Activated CD8-positive, alpha-beta T cell treated with anti-CD3 and anti-CD28 coated beads, Interleukin-2, amount 10 ng/mL, durations not matched to agents 7 days and 5 days (primary cell): ENCODE measurements around the gene AFF3. TPM values are rescaled to one million over a fixed set of nuclear protein-coding genes. Genes with fewer than 3 reads are reported as not detected.
"Not testable (repeated sequence)": the region's sequence is repeated elsewhere in the genome, so short reads cannot be mapped to it uniquely, and the experiment has no call there.

Experiments
- ATAC-seq: fragments of 150-1000 bp; cut with Tn5 transposase; one replicate; pipeline ENCODE4 v1.10.0; 2021; ENCODE audit warnings: moderate library complexity
- CTCF ChIA-PET: fragments of 350-600 bp; sonication (Branson Sonifier 250); formaldehyde crosslinking; loops from one replicate; lab custom pipeline; 2021; ENCODE audit warnings: antibody characterized with exemption; lab: Charles Lee
- POLR2A ChIA-PET: fragments of 350-600 bp; sonication (Branson Sonifier 250); formaldehyde crosslinking; loops from one replicate; lab custom pipeline; 2021; ENCODE audit warnings: antibody characterized with exemption; lab: Charles Lee
- DNase-seq: peaks from one replicate; pipeline ENCODE4 v3.0.0-alpha.2; 2020
- H3K27ac Mint-ChIP-seq: one replicate; pipeline ENCODE4 v1.8.0; 2021; ENCODE audit warnings: mild to moderate bottlenecking, mixed read lengths
- H3K27me3 Mint-ChIP-seq: one replicate; pipeline ENCODE4 v1.8.0; 2021; ENCODE audit warnings: low read depth, mixed read lengths
- H3K36me3 Mint-ChIP-seq: one replicate; pipeline ENCODE4 v1.8.0; 2021; ENCODE audit warnings: low read depth, mixed read lengths
- H3K4me1 Mint-ChIP-seq: one replicate; pipeline ENCODE4 v1.8.0; 2021; ENCODE audit warnings: low read depth, mixed read lengths
- H3K4me3 Mint-ChIP-seq: one replicate; pipeline ENCODE4 v1.8.0; 2021; ENCODE audit warnings: mild to moderate bottlenecking, mixed read lengths
- H3K9me3 Mint-ChIP-seq: one replicate; pipeline ENCODE4 v1.8.0; 2022; ENCODE audit warnings: mixed read lengths; ENCODE audit not compliant: insufficient read depth
- total RNA-seq, 2 experiments: library from RNA; stranded (reverse); gene quantifications; one replicate each; pipeline ENCODE4 v1.2.3, GENCODE V29; 2021

The AFF3 gene
- total RNA-seq, 2 experiments from 2014 or later: 7.1 to 7.9 TPM

GRCh38 chr2:100105678-100106054, 36.7 kb downstream of the AFF3 start:
- no peak overlapping the region for H3K27ac Mint-ChIP-seq
- no peak for DNase-seq
- H3K4me3 Mint-ChIP-seq: peak overlapping the region; percentile 69
- peaks cover 7% of the 10 kb centered on the region for H3K4me1 Mint-ChIP-seq
- H3K27me3 Mint-ChIP-seq: peaks cover 33% of the 10 kb centered on the region
- CTCF ChIA-PET: interaction anchor here (1.3 kb wide), 1 partner anchor 286 kb away, joined by 5 read pairs; no protein-coding TSS in a partner anchor
- no peaks in the 10 kb centered on the region for H3K36me3 Mint-ChIP-seq
- no peak for ATAC-seq
- H3K9me3 Mint-ChIP-seq: no peaks in the 10 kb centered on the region
- POLR2A ChIA-PET: interaction anchor here (0.7 kb wide), 1 partner anchor 72 kb away, joined by 3 read pairs; no protein-coding TSS in a partner anchor

GRCh38 chr2:100104718-100105677, 37.4 kb downstream of the AFF3 start:
- ATAC-seq: peak; percentile 79
- Mint-ChIP-seq H3K36me3 (no peaks in the 10 kb centered on the region), H3K4me1 (peaks cover 7% of the 10 kb centered on the region), H3K27me3 (peaks cover 35% of the 10 kb centered on the region), H3K4me3 (peak overlapping the region; percentile 69), H3K27ac (no peak overlapping the region), H3K9me3 (no peaks in the 10 kb centered on the region)
- DNase-seq: no peak
- POLR2A ChIA-PET: interaction anchor here (0.7 kb wide), 1 partner anchor 72 kb away, joined by 3 read pairs; no protein-coding TSS in a partner anchor
- CTCF ChIA-PET: interaction anchor here (1.3 kb wide), 1 partner anchor 286 kb away, joined by 5 read pairs; no protein-coding TSS in a partner anchor

GRCh38 chr2:100104265-100104664, 38.1 kb downstream of the AFF3 start:
- H3K36me3 Mint-ChIP-seq, CTCF ChIA-PET: not testable (repeated sequence)
- ATAC-seq: peak; percentile 47

GRCh38 chr2:100103527-100104252, 38.7 kb downstream of the AFF3 start:
- DNase-seq, CTCF ChIA-PET, H3K4me3 Mint-ChIP-seq, ATAC-seq, POLR2A ChIA-PET, H3K4me1 Mint-ChIP-seq, H3K27ac Mint-ChIP-seq, H3K9me3 Mint-ChIP-seq, H3K36me3 Mint-ChIP-seq: not testable (repeated sequence)
- H3K27me3 Mint-ChIP-seq: peaks cover 33% of the 10 kb centered on the region

More at GRCh38 chr2:100104265-100104664, 38.1 kb downstream of the AFF3 start:
- H3K4me3 Mint-ChIP-seq, H3K27ac Mint-ChIP-seq, H3K9me3 Mint-ChIP-seq, H3K4me1 Mint-ChIP-seq, POLR2A ChIA-PET, DNase-seq: not testable (repeated sequence)
- H3K27me3 Mint-ChIP-seq: peaks cover 33% of the 10 kb centered on the region

- DNase-seq, CTCF ChIA-PET, H3K4me1 Mint-ChIP-seq, POLR2A ChIA-PET, H3K27ac Mint-ChIP-seq, H3K36me3 Mint-ChIP-seq, ATAC-seq, H3K4me3 Mint-ChIP-seq, H3K9me3 Mint-ChIP-seq: not testable (repeated sequence)
- peaks cover 24% of the 10 kb centered on the region for H3K27me3 Mint-ChIP-seq
Measured at GRCh38 chr2:100102466-100103180, 39.8 kb downstream of the AFF3 start.

GRCh38 chr2:100098855-100099254, 43.5 kb downstream of the AFF3 start:
- H3K36me3 Mint-ChIP-seq, ATAC-seq, H3K4me1 Mint-ChIP-seq, POLR2A ChIA-PET, H3K27me3 Mint-ChIP-seq, H3K9me3 Mint-ChIP-seq, CTCF ChIA-PET, H3K4me3 Mint-ChIP-seq, DNase-seq, H3K27ac Mint-ChIP-seq: not testable (repeated sequence)

- POLR2A ChIA-PET, H3K36me3 Mint-ChIP-seq, DNase-seq, H3K27me3 Mint-ChIP-seq, CTCF ChIA-PET, H3K9me3 Mint-ChIP-seq, H3K27ac Mint-ChIP-seq, H3K4me3 Mint-ChIP-seq, ATAC-seq, H3K4me1 Mint-ChIP-seq: not testable (repeated sequence)
Measured at GRCh38 chr2:100097611-100098294, 44.6 kb downstream of the AFF3 start.

GRCh38 chr2:100095845-100096244, 46.5 kb downstream of the AFF3 start:
- H3K27ac Mint-ChIP-seq, H3K9me3 Mint-ChIP-seq, DNase-seq, CTCF ChIA-PET, H3K36me3 Mint-ChIP-seq, H3K27me3 Mint-ChIP-seq, POLR2A ChIA-PET, H3K4me3 Mint-ChIP-seq, ATAC-seq, H3K4me1 Mint-ChIP-seq: not testable (repeated sequence)

- DNase-seq, H3K36me3 Mint-ChIP-seq, H3K4me1 Mint-ChIP-seq, CTCF ChIA-PET, H3K4me3 Mint-ChIP-seq, ATAC-seq, H3K27me3 Mint-ChIP-seq, H3K9me3 Mint-ChIP-seq, POLR2A ChIA-PET, H3K27ac Mint-ChIP-seq: not testable (repeated sequence)
Measured at GRCh38 chr2:100091807-100092206, 50.6 kb downstream of the AFF3 start.

GRCh38 chr2:100085744-100086143, 56.6 kb downstream of the AFF3 start:
- CTCF ChIA-PET, H3K27me3 Mint-ChIP-seq, H3K9me3 Mint-ChIP-seq, H3K27ac Mint-ChIP-seq, H3K4me3 Mint-ChIP-seq, H3K36me3 Mint-ChIP-seq, POLR2A ChIA-PET, ATAC-seq, H3K4me1 Mint-ChIP-seq, DNase-seq: not testable (repeated sequence)
